H1 (cell line): ENCODE measurements around the gene NFE2L2. TPM values are rescaled to one million over a fixed set of nuclear protein-coding genes. Genes with fewer than 3 reads are reported as not detected.

Experiments
- microRNA-seq, 2 experiments: library from miRNA; unstranded; fragments of <30 nt; microRNA quantifications; one replicate each; pipeline versions ENCODE4 to v1.2.0, GENCODE V29; 2016 to 2020; ENCODE audit warnings: borderline microRNAs expressed in 2 of 2, borderline number of aligned reads in 2 of 2, borderline replicate concordance in 1 of 2
- polyA plus RNA-seq, 7 experiments: library from polyadenylated mRNA; depleted of rRNA in 3 of 7; stranded (reverse) in 5 of 7; unstranded in 2 of 7; fragments of >200 nt in 5 of 7; fragments of 200-250 nt in 2 of 7; gene quantifications; 1 replicate in 5 of 7; 2 replicates in 1 of 7; 4 replicates in 1 of 7; pipeline versions ENCODE4 v1.2.1 to v1.2.3, GENCODE V29; 2011 to 2013; ENCODE audit warnings: missing spikeins in 2 of 7, mixed read lengths in 2 of 7
- small RNA-seq: library from polyadenylated mRNA; stranded (forward); fragments of <200 nt; extraction: miRNeasy Mini kit (QIAGEN cat#:217004); gene quantifications from one replicate; pipeline ENCODE3, GENCODE V24; 2013; ENCODE audit not compliant: insufficient read depth
- total RNA-seq: library from RNA; stranded (reverse); fragmentation: NEBNext Ultra II Directional; extraction: Animal tissue kit (Norgen Biotek cat#: 25700); gene quantifications from 2 replicates; pipeline ENCODE4 v1.2.1, GENCODE V29; 2021

NFE2L2 gene
- total and polyA plus RNA-seq, 2 of the 8 experiments (the other 6 are each of a cell fraction or from before 2014, with no cell fraction given): 33.2 to 34.5 TPM

Small RNA genes lying within 50 kb of the gene (microRNA-seq; reads per million reads assigned to microRNA genes)
- 0 reads per million in 2 experiments for gene MIR3128
- 0 reads per million in 2 experiments for gene MIR6512

Small RNA genes lying within 50 kb of the gene (small RNA-seq; reads per million reads assigned to genes)
- gene MIR3128: 1.2 reads per million
- not detected for gene MIR6512
- gene RF00019: not detected

Other genes starting within 250 kb of the NFE2L2 start
- 390 and 408 TPM in 2 replicates for gene HNRNPA3, start 51.9 kb downstream of the NFE2L2 start, total RNA-seq
- 43.6 and 66.1 TPM in 2 replicates for gene HNRNPA3, start 51.9 kb downstream of the NFE2L2 start, polyA plus RNA-seq (2011; rRNA removed)
- gene AGPS, start 128.0 kb upstream of the NFE2L2 start, total RNA-seq: 57.8 and 60.0 TPM in 2 replicates
- gene AGPS, start 128.0 kb upstream of the NFE2L2 start, polyA plus RNA-seq (2011; rRNA removed): 4.0 and 7.3 TPM in 2 replicates